GM19397 (cell line): Measurements from ENCODE around the gene COPRS.

Experiments used
- ATAC-seq: cut with Tn5 transposase; IDR thresholded peaks from one replicate; pipeline ENCODE4 v1.9.1; 2021; ENCODE audit warnings: mild to moderate bottlenecking, moderate library complexity; ENCODE audit not compliant: unreplicated experiment

Gene COPRS, protein sequence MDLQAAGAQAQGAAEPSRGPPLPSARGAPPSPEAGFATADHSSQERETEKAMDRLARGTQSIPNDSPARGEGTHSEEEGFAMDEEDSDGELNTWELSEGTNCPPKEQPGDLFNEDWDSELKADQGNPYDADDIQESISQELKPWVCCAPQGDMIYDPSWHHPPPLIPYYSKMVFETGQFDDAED

DNA sequence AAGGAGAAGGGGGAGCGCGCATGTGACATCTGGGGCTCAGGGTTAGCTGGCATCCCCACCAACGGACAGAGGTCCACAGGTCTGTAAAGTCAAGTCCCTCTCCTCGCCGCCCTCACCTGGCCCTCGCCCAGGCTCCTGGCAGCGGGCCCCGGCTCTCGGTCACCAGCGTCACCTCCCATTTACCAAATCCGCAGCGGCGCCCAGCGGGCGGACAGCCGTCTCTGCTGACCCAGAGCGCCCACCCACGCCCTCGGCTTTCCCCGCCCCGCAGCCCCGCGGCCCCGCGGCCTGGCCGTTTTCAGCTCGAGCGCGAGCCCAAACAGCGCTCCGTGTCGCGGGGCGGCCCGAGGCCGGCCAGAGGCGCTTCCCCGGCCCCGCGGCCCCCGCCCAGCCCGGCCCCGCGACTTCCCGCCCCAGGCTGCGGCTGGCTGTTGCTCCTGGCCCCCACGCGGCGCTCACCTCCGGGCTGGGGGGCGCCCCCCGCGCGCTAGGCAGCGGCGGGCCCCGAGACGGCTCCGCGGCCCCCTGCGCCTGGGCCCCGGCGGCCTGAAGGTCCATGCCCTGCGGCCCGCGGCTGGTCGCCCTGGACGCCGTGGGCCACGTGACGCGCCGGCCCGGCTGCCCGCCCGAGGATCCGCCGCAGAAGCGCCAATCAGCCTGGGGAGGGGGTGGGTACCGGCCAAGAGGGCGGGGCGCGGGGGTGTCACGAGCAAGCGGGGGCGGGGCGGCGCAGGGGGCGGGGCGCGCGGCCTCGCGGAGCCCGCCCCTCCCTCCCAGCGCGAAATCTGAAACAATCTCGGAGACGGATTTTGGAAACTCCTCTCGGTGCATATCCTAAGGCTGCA lies at the start of gene COPRS:
Gene COPRS (minus strand): TSS at position 603 of the 845 bp plus-strand sequence. CDS start 45 bp downstream, at position 558.
- peak; percentile 79 for ATAC-seq

DNA sequence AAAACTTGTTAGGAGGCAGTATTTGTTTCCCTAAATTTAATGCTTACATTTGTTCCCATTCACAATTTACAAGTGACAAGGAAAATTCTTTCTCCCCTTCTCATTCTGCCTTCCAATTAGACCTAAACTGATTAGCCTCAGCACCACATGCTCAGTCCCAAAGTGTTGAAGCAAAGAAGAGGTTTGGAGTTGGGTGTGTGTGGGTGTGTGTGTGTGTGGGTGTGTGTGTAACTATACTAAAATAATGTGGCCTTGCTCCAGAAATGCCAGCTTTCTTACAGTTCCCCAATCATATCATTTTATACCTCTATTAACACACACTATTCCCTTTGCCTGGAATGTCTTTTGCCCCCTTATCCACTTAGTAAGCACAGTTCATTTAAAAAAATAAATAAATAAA lies 49.3 kb upstream of the COPRS start:
- no peak for ATAC-seq

DNA sequence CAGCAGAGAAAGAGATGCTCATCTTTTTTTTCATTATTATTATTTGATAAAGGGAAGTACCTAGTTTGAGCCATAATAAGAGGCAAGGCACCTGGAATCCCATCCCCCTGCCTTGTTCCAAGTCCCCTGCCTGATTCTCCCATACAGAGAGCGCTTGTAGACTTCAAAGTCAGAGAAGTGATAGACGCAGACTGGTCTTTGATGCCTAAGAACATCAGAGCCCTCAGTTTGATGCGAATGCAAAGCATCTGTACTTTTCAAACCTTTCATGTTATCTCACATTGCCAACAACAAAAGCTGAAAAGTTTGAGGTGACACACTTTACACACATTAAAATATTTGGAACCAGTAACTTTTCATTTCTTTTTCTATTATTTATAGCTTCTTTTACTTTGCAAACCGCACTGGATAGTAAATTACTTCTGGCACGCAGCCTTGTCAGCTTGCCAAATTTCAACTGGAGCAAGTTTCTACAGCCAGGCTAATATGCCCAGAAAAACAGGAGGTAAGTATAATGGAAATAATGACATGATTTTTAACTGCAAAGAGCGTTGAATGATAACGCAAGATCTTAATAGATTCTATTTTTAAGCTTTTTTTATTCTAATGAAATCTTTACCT lies 48.4 kb upstream of the COPRS start:
- ATAC-seq, result no peak

DNA sequence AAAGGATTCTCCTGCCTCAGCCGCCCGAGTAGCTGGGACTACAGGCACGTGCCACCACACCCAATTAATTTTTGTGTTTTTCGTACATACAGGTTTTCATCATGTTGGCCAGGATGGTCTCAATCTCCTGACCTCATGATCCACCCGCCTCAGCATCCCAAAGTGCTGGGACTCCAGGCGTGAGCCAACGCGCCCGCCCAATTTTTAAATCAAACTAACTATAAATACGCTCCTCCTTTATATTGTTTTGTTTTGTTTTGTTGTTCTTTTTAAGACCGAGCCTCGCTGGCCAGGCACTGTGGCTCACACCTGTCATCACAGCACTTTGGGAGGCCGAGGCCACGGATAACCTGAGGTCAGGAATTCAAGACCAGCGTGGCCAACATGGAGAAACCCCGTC lies 44.4 kb upstream of the COPRS start:
- ATAC-seq, result no peak

DNA sequence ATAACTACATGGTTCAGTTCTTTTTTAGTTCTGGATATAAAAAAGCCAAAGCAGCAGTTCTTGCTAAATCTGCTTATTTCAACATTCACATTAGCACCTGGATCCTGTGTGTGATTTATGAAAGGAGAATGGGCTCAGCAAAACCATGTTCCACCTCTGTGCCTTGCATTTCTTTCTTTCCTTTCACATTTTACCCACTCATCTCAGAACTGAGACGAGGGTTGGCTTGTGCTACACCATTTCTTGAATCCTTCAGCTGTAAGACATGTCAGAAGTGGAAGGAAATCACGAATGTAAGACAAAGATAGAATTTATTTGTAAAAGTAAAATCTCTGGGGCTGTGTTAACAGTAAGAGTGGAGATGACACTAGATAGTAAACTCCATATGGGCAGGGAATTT lies 43.6 kb upstream of the COPRS start:
- ATAC-seq, result no peak

DNA sequence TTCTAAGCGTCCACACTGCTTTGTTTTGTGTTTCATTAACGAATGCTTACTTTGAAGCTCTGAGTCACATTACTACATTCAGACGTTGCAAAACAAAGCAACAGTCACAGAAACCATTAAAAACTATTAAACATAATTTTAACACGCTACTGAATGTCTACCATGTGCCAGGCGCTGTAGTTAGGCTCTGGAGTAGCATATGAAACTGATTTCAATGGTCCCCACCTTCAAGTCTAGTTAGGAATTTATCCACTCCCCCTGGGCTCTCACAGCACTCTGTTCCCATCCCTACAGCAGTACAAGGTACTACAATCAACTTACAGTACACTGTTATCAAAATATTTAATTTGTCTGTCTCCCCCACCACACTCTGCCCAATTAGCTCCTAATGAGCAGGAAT lies 41.8 kb upstream of the COPRS start:
- no peak for ATAC-seq

DNA sequence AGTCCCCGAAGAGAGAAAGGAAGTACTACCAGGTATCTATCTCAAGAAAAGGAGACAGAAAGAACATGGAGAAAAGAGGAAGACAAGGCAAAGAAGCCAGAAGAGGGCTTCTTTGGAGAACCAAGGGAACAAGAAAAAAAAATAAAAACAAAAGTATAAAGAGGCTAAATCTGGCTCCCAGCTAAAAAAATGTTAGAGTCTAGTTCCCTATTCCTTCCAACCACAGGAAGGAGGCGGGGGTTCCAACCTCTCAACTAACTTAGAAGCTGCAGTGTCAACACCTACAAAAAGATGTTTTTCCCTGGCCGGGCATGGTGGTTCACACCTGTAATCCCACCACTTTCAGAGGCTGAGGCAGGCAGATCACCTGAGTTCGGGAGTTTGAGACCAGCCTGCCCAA lies 29.1 kb upstream of the COPRS start:
- ATAC-seq, result no peak

DNA sequence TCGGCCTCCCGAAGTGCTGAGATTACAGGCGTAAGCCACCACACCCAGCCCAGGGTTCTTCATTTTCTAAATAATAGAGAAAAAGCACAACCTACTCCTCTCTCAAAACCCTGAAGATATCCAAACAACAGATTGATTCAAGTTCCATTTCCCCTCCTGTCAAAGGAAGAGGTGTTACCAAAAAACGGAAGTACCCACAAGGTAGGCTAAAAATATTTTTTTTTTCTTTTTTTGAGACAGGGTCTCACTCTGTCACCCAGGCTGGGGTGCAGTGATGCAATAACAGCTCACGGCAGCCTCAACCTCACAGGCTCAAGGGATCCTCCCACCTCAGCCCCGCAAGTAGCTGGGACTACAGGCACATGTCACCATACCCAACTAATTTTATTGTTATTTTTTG lies 23.5 kb upstream of the COPRS start:
- ATAC-seq, result no peak

DNA sequence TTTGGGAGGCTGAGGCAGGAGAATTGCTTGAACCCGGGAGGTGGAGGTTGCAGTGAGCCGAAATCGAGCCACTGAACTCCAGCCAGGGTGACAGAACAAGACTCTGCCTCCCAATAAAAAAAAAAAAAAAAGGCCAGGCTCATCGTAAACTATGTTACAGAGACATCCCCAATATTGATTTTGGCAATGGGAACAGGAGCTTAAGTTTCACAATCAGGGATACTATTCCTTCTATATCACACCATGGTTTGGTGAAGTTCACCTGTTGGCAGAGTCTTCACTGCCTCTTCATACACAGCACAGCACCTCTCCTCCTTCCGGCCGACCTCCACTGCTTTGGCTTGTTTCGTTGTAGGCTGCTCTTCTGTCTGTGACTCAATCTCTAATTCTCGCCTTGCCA lies 21.3 kb upstream of the COPRS start:
- ATAC-seq, result no peak

DNA sequence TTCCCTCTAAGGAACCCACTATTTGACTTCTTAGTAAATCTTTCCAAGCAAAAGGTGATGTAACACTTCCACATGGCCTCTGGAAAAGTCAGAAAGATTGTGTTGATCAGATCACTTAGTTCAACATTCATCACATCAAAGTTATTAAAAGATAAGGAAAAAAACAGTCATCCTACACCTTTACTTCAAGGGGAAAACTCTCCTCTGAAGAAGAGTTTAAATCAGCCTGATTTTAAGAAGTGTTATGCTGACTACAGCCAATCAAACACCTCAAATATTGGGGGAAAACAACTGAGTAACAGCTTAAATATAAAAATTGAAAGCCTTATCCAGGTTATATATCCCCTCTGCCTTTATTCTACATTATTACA lies 19.6 kb upstream of the COPRS start:
- no peak for ATAC-seq

DNA sequence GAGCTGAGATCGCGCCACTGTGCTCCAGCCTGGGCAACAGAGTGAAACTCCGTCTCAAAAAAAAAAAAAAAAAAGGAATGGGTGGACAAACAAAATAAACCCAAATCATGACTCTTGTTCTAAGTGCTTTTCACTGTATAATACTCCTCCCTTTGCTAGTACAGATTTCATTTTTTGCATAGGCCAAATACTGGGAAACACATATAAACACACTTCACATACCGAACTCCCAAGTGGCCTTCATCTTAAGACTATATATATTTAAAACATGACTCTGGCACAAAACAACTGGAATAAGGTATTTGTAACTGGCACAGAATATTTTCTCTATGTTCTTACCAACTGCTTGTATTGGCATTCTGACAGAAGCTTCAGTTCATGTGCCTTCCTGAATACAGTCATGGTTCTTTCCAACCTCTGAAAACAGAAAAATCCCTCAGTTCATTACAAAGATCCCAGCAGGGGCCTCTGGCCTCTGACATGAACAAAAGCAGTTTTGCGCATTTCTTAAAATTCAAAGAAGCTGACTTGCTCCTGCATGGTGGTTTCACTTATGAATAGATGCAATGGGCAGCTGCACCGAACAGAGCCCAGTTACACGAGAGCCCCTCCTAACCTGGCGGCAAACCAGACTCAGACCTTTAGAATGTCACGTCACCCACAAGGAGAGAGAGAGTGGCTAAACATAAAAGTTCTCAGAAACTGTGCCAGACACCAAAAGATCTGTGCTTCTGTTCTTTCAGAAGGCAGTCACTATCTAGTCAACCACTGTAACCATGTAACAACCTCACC lies 19.1 kb upstream of the COPRS start:
- no peak for ATAC-seq

DNA sequence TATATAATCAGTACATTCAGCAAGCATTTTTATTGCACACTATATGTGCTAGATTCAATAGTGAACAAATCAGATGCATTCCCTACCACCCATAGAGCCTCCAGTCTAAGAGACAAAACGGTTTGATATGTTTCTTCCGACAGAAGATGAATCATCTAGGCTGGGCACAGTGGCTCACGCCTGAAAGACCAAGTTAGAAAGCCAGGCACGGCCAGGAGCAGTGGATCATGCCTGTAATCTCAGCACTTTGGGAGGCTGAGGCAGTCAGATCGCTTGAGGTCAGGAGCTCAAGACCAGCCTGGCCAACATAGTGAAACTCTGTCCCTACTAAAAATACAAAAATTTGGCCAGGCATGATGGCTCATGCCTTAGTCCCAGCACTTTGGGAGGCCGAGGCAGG lies 18.3 kb upstream of the COPRS start:
- ATAC-seq, result no peak

DNA sequence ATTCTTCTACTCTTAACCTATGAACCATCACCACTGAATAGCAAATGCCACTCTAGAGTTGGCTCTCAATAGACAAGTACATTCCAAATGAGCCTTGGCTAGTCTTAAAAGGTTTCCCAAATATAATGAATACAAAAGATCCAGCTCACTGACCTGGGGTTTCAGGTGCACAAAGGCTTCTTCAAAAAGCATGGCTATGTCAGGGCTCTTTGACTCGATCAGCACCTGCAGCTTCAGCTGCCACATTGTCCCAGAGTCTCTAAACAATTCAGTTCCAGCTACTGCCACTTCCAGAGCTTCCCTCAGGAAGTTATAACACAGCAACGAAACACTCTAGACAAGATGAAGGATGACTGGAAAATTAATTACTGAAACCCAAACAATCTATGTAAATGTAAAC lies 16.0 kb upstream of the COPRS start:
- ATAC-seq, result no peak

DNA sequence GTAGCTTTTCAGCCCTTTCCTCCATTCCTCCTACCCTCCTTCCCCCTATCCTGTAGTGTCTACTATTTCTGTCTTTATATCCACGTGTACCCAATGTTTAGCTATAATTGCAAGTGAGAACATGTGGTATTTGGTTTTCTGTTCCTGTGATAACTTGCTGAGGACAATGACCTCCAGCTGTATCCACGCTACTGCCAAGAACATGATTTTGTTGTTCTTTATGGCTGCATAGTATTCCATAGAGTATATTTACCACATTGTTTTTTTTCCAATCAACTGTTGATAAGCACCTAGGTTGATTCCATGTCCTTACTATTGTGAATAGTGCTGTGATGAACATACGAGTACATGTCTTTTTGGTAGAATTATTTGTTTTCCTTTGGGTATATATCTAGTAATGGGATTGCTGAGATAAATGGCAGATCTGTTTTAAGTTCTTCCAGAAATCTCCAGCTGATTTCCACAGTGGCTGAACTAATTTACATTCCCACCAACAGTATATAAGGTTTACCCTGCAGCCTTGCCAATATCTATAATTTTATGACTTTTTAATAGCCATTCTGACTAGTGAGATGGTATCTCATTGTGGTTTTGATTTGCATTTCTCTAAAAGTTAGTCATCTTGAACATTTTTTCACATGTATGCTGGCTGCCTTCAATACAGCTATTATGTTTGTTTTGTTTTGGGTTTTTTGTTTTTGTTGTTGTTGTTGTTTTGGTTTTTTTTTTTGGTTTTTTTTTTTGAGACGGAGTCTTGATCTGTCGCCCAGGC lies 10.9 kb upstream of the COPRS start:
- no peak for ATAC-seq

DNA sequence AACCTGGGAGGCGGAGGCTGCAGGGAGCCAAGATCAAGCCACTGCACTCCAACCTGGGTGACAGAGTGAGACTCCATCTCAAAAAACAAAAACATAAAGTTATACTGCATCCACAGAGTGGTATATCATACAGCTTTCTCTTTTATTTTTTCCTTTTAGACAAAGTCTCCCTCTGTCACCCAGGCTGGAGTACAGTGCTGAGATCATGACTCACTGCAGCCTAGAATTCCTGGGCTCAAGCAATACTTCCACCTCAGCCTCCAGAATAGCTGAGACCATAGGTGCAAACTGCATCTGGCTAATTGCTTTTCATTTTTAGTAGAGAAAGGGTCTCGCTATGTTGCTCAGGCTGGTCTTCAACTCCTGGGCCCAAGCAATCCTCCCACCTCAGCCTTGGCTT lies 10.0 kb upstream of the COPRS start:
- ATAC-seq, result no peak

DNA sequence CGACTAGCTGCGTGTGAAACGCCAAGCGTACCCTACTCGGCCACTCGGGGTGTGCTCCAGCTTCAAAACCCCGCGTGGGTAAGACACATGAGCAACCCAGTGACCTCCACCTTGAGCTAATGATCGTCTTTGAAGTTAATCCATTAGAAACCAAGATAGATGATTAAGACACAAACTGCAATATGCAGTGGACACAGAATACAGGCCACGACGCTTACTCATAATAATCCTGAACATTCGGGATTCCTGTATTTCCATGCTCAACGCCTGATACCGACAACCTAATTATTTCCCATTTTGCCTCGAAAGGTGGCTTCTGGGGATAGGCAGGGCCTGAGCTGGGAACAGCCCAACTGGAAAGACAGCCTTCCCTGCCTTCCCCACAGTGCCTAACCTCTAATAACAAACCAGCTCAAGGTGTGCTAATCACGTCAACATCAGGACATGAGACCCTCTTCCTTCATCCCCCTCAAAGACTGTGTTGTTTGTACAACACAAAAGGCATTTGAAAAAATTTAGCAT lies 504 bp upstream of the COPRS start:
- ATAC-seq, result peak; percentile 13

DNA sequence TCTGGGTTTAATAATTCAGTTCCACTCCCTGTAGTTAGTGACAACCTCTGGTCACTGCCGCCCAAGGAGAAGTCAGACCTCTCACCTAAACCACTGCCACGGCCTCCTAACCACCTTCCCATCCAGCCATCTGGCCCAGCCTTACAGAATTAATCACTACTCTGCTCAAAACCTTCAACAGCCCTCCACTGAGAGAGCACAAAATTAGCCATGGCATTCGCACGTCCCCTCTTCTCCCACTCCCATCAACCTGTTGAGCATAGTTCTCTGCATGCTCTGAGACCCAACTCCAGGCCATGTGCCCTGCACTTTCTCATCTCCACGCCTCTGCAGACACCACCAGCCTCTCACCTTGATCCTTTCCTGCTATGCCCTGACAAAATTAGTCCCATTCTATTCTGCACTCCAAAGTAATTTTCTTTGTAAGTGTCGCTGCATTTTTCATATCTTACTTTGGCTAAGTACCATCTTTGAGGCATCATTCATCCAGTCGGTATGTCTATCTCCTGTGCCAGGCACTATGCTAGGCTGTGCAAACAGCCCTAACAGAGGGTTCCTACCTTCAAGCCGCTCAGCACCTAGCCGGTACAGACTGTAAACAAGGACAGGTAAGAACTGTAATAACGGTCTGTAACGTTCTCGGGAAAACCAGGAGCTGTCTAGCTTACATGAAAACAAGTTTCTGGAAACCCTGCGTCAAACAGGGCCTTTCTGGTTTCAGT lies 963 bp downstream of the COPRS start:
- ATAC-seq, result no peak

DNA sequence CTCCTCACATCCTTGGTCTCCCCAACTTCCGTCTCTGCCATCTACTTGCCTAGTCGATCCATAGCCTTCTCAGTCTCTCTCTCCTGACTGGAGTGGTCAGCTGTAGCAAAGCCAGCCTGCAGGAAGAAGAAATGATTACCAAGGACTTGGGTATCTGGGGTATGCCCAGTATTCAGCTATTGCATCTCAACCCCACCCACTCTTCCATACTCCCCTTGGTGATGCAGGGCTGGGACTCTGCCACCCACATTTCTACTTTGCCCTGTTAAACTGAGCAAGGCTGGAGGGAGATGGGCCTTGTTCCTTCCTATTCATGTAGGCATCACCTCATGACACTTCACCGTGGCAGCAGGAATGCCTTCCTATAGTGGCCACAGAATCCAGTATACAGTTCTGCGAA lies 2.3 kb downstream of the COPRS start:
- no peak for ATAC-seq

DNA sequence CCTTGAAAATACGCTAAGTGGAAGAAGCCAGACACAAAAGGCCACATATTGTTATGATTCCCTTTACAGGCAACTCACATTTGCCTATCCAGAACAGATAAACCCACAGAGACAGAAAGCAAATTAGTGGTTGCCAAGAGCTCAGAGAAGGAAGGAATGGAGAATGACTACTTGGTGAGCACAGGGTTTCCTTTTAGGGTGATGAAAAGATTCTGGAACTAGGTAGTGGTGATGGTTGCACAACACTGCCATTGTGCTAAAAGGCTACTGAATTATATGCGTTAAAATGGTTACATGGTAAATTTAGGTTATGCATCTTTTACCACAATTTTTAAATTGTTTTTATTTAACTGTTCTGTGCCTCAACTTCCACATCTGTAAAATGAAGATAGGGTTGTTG lies 4.4 kb downstream of the COPRS start:
- ATAC-seq, result no peak

DNA sequence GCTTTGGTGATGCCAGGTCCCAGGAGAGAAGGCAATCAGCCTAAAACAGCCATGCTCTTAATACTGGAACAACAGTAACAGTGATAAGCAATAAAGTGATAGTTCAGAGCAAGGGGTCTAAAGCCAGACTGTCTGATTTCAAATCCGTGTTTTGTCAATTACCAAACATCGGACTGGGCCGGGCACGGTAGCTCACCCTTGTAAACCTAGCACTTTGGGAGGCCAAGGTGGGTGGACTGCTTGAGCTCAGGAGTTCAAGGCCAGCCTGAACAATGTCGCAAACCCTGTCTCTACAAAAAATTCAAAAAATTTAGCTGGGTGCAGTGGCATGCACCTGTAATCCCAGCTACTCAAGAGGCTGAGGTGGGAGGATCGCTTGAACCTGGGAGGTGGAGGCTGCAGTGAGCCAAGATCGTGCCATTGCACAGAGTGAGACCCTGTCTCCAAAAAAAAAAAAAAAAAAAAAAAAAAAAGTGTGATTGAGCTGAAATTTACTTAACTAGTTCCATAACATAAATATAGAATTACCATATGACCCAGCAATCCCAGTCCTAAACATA lies 5.1 kb downstream of the COPRS start:
- no peak for ATAC-seq
